Stimulated activated CD4-positive, alpha-beta T cell treated with anti-CD3 and anti-CD28 coated beads, TNF-alpha, amount 100 ng/mL, for 1 hour (primary cell): ENCODE data around the gene MFSD12.
A peak's percentile ranks its signal among the peaks of the same experiment; 100 is the strongest.

Experiments
- DNase-seq, 3 donors: peaks; one replicate each; pipeline ENCODE4 v3.0.0-alpha.2; 2020; ENCODE audit warnings: low read depth in 3 of 3, low spot score in 1 of 3

MFSD12 gene

DNA sequence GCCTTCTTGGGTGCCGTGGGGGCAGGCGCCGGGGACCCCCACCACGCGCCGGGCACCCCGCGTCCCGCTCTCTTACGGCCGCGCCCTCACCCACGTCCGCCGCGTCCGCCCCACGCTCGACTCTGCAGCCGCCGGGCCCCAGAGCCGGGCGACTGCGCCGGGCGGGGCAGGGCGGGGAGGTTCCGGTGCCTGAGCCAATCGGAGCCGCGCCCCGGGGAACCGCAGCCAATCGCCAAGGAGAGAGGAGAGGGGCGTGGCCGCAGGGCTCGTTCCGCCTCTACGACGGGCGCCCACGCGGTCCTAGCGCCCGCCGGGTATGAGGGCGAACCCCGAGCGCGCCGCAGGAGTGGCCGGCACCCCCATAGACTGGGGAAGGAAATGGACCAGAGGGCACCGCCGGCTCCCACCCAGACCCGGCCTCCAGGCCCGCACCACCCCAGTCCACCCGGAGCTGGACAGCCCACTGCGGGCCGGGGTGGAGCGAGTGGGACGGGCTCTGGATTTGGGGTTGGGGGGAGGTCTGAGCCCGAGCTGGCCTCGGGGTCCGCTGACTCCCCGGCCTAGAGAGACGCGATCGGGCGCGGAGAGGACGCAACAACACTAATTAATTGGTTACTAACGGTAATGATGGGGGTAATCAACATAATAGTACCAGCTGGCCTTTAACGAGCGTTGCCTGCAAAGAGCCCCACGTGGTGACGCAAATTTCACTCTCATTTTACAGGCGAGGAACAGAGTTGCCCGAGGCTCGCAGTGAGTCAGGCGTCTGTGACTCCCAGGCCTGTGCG is at the start of gene MFSD12:
Gene MFSD12 (minus strand): TSS at position 126 of the 788 bp plus-strand sequence. CDS start 183 bp downstream, outside the sequence.
- peak; percentile 83 to 94 (median 85) for DNase-seq

DNA sequence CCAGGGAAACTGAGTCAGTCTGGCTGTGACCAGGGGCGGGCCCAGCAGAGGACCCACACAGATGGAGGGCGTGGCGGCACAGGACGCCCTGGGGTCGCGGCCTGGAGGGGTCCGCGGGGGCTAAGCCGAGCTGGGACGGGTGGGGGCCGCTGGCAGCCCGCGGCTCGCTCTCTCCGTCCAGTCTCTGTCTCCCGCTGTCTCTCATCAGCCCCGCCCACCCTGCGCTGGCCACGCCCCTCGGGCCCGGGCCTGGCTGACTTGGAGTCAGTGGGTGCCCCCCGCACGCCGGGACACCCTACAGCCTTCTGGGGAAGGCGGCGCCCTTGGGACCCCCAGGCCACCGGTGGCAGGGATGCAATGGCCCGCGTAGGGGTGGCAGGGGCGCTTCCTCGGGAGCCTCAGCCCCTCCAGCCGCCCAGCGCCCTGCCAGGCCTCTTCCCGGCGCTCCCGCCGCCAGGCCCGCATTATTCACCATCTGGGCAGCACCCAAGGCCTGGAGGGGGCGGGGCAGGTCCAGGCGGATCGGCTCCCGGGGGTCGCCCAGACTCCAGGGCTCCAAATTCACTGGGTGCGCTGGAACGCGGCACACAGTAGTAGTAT is 49.4 kb upstream of the MFSD12 start, which contains the start of gene TBXA2R:
Gene TBXA2R (minus strand): TSS at position 186 of the 600 bp plus-strand sequence. CDS start 6,241 bp downstream, outside the sequence.
- DNase-seq: peak in 1 of 3 donors; percentile 51

DNA sequence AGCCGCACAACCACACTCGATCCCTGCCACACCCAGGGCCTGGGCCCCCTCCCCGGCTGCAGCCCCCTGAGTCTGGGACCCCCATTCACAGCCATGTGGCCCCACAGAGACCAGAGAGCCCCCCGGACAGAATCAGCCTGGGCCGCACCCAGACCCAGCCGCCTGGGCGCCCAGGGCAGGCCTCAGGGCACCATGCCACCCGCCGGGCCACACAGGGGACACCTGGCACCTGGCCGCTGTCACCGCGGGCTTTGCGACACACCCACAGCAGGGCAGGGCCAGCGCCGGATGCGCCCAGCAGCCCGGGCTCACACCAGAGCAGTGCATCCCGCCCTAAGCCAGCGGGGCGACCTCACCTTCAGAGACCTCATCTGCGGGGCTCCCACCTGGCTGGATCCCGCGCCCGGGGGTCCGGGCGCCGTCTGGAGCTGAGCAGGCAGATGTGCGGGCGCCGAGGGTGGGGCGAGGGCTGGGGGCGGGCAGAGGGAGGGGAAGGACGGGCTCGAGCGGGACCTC is 48.8 kb upstream of the MFSD12 start:
- DNase-seq: no peak

DNA sequence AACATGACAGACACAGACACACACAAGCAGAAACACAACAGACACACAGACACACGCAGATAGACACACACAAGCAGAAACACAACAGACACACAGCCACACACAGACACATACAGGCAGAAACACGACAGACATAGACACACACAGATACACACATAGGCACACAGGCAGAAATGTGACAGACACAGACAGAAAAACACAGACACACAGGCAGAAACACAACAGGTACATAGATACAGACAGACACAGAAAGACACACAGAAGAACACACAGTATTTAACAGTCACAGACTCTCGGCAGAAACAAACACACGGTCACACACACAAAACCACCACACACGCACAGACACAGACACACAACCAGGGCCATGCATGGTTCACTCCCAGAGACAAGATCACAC is 48.4 kb upstream of the MFSD12 start:
- no peak for DNase-seq

DNA sequence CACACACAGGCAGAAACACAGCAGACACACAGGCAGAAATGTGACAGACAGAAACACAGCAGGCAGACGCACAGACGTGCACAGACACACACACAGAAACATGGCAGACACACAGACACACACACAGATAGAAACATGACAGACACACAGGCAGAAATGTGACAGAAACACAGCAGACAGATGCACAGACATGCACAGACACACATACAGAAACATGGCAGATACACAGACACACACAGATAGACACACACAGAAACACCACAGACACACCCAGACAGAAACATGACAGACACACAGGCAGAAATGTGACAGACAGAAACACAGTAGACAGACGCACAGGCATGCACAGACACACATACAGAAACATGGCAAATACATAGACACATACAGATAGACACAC is 48.0 kb upstream of the MFSD12 start:
- DNase-seq: no peak

DNA sequence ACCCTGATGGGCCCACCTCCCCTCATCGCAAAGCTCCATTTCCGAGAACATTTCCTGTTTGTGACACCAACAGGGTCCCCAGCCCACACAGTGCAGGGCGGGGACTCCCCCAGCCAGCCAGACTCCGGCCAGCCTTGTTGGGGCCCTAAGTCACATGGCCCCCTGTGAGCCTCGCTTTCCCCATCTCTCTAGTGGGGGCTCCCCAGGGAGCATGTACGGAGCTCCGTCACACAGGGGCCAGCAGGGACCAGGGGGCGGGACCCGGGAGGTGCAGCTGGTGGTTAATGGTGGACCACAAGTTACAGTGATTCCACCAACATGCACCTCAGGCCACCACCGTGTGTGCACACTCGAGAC is 47.6 kb upstream of the MFSD12 start:
- no peak for DNase-seq

DNA sequence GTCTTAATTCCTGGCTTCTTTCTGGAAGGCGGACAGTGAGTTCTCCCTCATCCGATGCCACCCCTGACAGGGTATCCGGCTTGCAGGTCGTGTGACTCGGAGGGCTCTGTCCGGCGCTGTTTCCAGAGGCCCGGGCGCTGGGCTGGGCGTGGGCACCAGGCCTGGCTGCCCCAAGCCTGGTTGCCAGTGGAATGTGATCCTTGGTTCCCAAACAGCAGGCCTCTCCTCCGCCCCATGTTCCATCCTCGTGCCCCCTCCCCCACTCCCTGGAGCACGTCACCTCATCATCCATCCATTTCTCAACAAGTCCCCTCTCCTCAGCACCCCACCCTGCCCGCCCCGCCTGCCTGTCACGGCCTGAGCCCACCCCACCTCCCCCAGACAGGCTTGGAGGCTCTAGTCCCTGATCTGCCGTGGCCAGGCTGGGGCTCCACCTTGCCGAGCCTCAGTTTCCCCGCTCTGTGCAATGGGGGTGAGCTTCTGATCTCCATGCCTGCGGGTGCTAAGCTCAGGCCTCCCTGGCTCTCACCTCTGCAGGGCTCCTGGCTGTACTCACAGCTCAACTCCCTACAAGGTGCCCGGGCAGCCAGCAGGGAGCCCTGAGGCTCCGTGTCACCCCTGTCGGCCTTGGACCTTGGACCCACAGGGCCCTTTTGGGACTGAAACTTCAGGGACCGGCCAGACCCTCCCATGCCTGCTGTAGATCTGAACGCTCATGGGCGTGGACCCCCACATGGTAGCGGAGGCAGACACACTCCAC is 47.0 kb upstream of the MFSD12 start:
- DNase-seq: no peak

DNA sequence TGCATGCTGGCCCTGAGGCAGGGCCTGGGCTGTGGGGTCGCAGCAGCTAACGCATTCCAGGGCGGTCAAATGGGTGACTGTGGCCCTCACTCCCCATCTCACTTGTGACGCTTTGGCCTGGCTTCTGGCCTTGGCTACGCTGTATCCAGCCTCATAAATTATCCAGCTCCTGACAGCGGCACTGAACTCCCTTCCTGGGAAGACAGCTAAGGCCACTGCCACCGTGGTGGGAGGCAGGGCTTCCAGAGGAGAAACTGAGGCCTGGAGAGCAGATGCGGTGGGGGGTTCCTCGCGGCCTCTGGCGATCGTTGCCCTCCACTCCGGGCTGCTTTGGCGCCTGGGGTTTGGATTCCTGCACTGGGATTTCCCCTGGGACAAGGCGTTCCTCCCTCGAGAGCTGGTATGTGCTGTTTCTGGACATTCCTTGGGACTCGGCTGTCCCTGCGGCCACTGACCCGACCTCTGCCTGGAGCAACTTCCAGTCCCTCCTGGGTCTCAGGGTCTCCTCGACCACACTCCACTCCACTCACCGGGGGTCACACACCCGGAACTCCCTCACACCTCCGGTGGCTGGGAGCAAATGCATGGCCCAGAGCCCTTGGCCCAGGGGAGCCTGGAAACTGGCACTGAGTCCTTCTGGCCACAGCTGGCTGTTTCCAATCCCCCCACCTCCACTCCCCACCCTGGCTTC is 45.9 kb upstream of the MFSD12 start:
- no peak for DNase-seq

DNA sequence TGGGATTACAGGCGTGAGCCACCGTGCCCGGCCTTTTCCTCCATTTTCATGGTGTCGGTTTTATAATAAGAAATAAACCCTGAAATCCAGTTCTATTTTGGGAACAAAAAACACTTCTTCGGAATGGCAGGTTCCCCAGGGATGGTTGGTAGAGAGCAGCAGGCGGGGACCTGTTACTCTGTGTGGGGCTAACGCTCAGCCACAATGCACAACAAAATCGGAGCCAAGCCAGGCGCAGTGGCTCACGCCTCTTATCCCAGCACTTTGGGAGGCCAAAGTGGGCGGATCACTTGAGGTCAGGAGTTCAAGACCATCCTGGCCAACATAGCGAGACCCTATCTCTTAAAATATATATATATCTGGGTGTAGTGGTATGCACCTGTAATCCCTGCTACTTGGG is 43.6 kb upstream of the MFSD12 start:
- DNase-seq: no peak

DNA sequence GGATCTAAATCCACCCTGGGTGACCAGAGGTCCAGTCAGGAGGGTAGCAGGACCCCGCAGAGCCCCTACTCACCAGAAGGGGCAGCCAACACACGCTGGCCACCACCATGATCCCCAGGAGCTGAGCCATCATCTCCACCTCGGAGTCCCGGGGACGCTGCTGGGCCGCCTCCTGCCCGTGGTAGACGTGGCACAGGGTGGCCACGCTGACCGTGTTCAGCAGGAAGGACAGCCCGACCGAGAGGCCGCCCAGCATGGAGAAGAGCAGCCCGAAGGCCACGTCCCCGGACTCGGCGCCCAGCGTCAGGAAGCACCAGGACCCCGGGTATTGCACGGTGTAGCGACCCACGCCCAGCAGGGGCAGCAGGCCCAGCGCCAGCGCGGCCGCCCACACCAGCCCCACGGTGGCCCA is 42.4 kb upstream of the MFSD12 start:
- no peak for DNase-seq

DNA sequence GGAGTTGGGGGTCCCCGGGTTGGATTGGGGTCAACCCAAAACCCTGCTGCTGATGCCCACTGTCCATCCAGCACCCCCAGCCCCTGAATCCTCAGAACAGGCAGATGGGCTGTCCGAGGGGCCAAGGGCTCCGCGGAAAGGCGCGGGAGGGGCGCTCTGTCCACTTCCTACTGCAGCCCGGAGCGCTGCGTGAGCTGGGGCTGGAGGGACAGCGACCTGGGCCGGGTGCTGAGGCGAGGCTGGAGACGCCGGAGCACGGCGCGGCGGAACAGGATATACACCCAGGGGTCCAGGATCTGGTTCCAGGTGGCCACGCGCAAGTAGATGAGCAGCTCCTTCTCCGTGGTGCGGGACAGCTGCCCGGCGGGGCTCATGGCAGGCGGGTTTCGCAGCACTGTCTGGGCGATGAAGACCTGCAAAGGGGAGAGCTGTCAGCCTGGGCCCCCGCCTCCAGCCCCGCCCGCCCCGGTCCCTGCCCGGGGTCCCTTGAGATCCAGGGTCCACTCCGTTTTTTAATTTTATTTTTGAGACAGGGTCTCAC is 38.2 kb upstream of the MFSD12 start:
- DNase-seq: no peak

DNA sequence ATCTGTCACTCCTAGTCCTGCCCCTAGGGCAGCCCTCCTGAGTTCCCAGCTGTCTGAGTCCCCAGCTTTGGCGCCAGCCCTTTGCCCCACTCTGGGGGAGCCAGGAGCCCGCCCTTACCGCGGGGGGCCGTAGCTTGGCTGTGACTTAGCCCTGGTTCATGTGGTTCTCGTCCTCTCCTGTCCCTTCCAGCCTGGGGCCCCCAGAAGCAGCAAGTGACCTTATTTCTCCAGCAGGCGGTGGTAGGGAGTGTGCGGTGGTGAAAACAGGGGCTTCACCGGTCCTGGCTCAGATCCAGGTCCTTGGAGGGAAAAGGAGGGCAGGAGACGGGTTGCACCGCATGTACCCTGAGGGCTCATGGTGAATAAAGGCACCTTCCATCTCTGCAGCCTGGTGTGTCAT is 35.8 kb upstream of the MFSD12 start:
- DNase-seq: no peak

DNA sequence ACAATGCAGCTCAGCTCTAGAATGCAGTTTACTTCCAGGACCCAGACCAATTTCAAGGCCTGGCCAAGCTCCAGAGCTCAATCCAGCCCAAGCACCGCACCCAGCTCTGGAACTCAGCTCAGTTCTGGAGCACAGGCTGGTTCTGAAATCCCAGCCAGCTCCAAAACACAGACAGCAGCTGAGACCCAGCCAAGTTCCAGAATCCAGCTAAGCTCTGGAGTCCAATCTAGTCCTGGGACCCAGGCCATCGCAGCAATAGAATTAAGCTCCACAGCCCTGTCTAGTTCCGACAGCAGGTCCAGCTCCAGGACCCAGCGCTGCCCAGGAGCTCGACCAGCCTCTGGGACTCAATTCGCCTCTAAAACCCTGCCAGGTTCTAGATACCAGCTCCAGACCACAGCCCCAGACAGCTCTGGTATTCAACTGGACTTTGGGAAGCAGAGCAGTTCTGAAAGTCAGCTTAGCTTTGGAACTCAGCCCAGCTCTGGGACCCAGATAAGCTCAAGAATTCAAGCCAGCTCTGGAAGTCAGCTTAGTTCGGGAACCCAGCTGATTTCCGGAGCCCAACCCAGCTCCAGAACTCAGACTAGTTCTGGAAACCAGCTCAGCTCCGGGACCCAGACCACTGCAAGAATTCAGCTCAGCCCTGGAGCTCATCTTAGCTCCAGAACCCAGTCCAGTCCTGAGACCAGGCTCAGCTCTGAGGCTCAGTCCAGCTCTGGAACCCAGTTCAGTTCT is 34.7 kb upstream of the MFSD12 start:
- no peak for DNase-seq

DNA sequence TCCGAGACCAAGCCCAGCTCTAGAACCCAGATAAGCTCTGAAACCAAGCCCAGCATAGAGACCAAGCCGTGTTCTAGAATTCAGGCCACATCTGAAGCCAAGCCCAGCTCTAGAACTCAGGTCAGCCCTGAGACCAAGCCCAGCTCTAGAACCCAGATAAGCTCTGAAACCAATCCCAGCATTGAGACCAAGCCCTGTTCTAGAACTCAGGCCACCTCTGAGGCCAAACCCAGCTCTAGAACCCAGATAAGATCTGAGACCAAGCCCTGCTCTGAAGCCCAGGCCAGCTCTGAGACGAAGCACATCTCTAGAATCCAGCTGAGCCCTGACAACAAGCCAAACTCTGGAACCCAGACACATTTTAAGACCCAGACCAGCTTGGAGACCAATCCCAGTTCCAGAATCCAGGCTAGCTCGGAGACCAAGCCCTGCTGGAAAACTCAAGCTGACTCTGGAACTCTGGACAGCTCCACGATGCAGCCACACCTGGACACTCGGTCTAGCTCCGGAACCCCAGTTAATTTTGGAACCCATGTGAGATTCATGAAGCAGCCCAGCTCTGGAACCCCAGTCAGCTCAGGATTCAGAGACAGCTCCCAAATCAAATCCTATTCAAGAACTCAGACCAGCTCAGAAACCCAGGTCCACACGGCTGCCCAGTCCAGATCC is 33.7 kb upstream of the MFSD12 start:
- DNase-seq: no peak

DNA sequence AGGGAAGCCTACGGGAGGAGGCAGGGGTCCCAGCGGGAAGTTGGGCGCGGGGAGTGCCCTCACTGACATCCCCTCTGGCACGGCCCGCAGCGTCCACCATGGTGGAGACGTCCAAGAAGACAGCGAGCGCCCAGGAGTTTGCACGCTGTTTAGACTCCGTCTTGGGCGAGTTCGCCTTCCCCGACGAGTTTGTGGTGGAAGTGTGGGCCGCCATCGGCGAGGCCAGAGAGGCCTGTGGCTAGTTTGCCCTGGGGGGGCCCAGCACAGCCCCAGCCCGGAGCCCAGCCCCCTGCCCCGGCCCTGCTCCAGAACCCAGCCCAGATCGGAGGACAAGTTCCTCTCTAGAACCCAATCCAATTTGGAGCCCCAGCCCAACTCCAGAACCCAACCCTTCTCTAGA is 32.6 kb upstream of the MFSD12 start:
- no peak for DNase-seq

DNA sequence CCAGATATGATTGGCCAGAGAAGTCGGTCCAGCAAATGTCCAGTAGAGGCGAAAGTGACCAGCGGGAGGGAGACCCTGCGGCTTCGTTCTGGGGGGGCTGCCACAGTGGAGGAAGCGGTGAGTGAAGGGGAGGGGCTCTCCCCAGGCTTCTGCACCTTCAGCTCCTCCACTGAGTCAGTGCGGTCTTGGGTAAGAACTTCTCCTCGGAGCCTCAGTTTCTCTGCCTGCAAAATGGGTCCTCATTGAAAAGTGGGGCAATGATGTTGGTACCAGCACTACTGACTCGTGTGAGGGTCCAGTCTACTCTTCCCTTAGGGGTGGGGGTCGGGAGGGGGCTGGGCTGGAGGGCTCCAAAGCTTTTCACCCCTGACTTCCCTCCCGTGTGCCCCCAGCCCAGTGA is 32.1 kb upstream of the MFSD12 start:
- no peak for DNase-seq

DNA sequence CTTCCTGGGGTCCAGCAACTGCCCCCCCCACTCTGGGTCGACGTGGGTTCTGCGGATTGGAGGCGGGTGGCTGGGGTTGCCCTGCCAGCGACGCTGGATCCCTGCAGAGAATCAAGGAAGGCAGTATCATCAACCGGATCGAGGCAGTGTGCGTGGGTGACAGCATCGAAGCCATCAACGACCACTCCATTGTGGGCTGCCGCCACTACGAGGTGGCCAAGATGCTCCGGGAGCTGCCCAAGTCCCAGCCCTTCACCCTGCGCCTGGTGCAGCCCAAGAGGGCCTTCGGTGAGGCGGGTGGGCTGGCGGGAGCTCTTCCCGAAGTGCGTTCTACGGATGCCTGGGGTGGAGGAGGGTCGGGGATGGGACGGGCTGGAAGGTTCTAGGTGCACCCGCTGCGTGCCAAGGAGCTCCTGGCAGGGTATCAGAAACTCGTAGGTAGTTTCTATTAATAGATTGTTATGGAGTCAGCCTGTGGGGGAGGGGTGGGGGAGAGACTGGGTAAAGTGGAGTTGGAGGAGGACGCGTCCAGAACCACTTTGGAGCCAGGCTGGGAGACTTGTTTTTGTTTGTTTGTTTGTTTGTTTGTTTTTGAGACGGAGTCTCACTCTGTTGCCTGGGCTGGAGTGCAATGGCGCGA is 29.4 kb upstream of the MFSD12 start:
- no peak for DNase-seq

DNA sequence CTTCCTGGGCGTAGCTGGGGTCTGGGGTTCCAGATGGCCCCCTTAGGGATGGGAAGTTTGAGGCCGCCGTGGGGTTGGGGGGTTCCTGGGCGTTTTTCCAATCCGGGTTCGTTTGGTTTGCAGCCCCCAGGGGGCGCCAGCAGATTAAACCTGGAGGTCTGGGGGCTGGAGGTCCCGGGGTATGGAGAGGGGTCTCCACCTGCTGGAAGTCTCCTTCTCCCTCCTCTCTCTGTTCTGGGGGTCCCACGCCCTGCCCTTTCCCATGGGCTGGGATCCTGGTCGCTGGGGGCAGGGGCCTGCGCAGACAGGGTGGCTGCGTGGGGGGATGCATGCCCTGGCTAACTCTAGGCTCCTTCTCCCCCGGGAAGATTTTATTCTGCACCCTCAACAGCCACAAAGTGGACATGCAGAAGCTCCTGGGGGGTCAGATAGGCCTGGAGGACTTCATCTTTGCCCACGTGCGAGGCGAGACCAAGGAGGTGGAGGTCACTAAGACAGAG is 28.8 kb upstream of the MFSD12 start:
- peak in 1 of 3 donors; percentile 42 for DNase-seq
